GM19324 (cell line): ENCODE measurements around the gene ODAPH.
"Not testable (repeated sequence)": the region's sequence is repeated elsewhere in the genome, so short reads cannot be mapped to it uniquely, and the experiment has no call there.

Source experiments
- ATAC-seq: cut with Tn5 transposase; IDR thresholded peaks from one replicate; pipeline ENCODE4 v1.9.1; 2021; ENCODE audit warnings: mild to moderate bottlenecking, moderate library complexity; ENCODE audit not compliant: unreplicated experiment, low FRiP score

Gene ODAPH

DNA sequence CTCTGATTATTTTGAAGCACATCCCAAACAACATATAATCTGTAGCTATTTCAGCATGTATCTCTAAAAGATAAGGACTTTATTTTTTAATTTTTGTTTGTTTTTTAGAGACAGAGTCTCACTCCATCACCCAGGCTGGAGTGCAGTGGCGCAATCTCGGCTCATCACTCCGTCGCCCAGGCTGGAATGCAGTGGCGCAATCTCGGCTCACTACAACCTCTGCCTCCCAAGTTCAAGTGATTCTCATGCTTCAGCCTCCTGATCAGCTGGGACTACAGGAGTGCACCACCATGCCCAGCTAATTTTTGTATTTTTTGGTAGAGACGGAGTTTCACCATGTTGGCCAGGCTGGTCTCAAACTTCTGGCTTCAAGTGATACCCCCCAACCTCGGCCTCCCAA lies 11.6 kb upstream of the ODAPH start:
- ATAC-seq: not testable (repeated sequence)

GRCh38 chr4:75544870-75545269 lies 11.0 kb upstream of the ODAPH start:
- no peak for ATAC-seq

DNA sequence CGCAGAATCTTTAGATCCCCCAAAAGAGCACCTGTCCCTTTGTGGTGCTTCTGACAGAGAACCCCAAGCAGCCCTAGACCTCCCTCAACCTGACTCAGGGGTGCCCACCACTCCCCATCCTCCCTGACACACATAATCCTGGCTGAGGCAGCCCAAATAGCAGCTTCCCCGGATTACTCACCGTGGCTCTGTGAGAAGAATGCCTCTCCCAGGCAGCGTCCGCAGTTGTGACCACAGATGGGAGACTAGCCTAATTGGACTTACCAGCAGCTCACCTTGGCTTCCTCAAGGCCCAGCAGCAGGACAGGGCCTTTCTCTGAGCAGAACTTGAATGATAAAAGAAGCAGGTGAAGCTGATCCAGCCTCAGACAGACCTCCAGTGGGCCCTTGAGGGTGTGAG lies 10.3 kb upstream of the ODAPH start:
- ATAC-seq: no peak

DNA sequence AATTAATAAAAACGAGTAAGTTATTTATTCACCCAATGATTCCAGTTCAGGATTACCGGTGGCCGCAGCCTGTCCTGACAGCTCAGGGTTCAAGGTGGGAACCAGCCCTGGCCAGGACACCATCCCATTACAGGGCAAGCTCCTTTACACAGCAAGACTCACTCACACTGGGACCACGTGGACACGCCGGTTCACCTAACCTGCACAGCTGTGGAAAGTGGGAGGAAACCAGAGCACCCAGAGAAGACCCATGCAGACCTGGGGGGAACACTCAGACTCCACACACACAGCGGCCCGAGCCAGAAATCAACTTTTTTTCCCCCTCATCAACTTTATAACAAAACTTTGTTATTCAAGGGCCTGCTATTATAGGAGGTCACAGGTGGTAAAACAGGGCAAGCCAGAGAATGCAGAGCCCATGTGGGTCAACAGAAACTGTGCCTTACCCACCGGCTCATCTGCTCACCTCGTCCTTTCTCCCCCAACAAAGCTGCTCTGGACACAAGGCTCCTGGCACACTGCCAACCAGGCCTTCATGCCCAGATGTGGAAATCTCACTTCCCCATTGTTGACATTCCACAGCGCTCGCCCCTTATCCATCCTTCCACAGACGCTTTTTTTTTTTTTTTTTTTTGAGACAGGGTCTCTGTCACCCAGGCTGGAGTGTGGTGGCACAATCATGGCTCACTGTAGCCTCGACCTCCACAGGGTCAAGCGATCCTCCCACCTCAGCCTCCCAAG lies 8.0 kb upstream of the ODAPH start:
- no peak for ATAC-seq

DNA sequence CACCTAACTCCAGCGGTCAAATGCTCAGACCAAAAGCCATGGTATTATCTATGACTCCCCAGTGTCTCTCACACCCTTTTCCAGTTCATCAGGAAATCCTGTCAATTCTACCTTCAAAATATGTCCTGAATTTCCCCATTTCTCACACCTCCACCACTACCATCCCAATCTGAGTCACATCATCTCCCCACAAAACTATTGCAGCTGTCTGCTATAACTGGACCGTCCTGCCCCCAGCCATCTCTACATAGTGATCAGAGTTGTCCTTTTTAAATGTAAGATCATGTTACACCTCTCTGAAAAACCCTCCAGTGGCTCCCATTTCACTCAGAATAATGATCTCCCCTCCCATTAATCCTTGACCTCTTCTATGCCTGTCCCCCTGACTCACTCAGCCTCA lies 6.8 kb upstream of the ODAPH start:
- ATAC-seq: no peak

- ATAC-seq: no peak
These were observed 3.4 kb upstream of the ODAPH start for GRCh38 chr4:75552452-75552851.

- ATAC-seq: no peak
These were observed 1.8 kb downstream of the ODAPH start for GRCh38 chr4:75557696-75558095.

GRCh38 chr4:75561789-75562188 lies 5.9 kb downstream of the ODAPH start:
- ATAC-seq: no peak

GRCh38 chr4:75564023-75564422 lies 8.2 kb downstream of the ODAPH start:
- no peak for ATAC-seq

GRCh38 chr4:75565481-75565880 lies 9.6 kb downstream of the ODAPH start:
- no peak for ATAC-seq

- no peak for ATAC-seq
These were observed 11.0 kb downstream of the ODAPH start for GRCh38 chr4:75566911-75567310.

DNA sequence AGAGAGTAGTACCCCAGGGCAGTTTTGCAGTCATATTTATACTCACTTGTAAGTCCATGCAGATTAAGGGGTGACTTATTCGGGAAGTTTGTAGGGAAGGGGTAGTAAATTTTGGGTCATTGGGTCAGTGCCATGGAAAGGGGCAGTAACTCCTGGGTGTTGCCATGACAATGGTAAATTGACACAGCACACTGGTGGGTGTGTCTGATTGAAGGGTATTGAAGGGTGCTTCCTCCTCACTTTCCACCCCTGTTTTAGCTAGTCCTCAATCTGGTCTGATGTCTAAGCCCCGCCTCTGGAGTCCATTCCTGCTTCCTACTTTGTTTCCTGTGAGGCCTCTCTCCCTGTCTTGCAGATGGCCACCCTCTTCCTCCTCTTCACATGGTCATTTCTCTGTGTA lies 11.9 kb downstream of the ODAPH start:
- no peak for ATAC-seq

- no peak for ATAC-seq
These were observed 28.2 kb downstream of the ODAPH start for GRCh38 chr4:75584067-75584466.

- no peak for ATAC-seq
These were observed 37.5 kb downstream of the ODAPH start for GRCh38 chr4:75593393-75593792.

GRCh38 chr4:75596061-75596460 lies 40.2 kb downstream of the ODAPH start:
- no peak for ATAC-seq

DNA sequence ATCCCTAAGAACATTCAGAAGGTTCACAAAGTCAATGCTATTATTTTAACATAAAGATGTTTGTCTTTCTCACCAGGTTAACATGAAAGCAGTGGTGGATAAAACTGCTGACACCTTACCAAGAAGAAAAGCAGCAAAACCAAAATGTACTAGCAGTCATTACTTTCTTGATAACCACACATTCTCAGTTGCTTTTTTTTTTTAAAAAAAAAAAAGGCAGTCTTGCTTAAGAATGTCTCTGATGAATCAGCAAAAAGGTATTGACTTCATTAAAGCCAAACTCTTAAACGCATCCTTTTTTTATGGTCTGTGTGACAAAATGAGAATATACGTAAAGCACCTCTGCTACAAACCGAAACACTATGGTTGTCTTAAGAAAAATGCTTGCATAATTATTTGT lies 42.5 kb downstream of the ODAPH start:
- no peak for ATAC-seq

- ATAC-seq: no peak
These were observed 43.8 kb downstream of the ODAPH start for GRCh38 chr4:75599647-75600046.

DNA sequence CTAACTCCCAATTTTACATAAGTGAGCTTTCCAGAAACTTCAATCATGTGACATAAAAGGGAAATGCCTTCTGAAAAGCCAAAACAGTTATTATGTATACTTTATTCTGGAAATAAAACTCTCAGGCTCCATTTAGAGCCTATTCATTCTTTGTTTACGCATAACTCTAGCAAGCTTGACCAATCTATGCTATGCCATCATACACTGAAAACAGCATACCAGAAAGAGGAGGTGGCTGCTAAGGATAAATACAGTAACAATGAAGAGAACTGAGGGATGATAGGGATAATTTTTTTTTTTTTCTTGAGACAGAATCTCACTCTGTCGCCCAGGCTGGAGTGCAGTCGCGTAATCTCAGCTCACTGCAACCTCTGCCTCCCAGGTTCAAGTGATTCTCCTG lies 50.1 kb downstream of the ODAPH start:
- ATAC-seq: no peak

- ATAC-seq: no peak
These were observed 56.4 kb downstream of the ODAPH start for GRCh38 chr4:75612306-75612705.
